MM.1S (cell line): Measurements from ENCODE around the gene TRPC6.

Experiments used
- DNase-seq: peaks from one replicate; pipeline ENCODE4 v3.0.0-alpha.2; 2015
- H2AFZ ChIP-seq: fragments of 300-600 bp; sonication (generic); 2 replicates; pipeline ENCODE4 v1.6.0; 2016; ENCODE audit warnings: antibody characterized with exemption, low read length
- H3F3A ChIP-seq: fragments of 300-600 bp; sonication (generic); 2 replicates; pipeline ENCODE4 v1.6.1; 2016; ENCODE audit warnings: mild to moderate bottlenecking, antibody characterized with exemption, low read length, moderate library complexity, mixed read lengths; ENCODE audit not compliant: insufficient read depth
- H3K27ac ChIP-seq: fragments of 300-600 bp; sonication (generic); 2 replicates; pipeline ENCODE4 v1.5.1; 2016; ENCODE audit warnings: mild to moderate bottlenecking, low read length
- H3K27me3 ChIP-seq: fragments of 300-600 bp; sonication (generic); replicated peaks from 2 replicates; pipeline ENCODE4 v1.6.0; 2016; ENCODE audit warnings: low read length; ENCODE audit not compliant: insufficient read depth
- H3K36me3 ChIP-seq: fragments of 300-600 bp; sonication (generic); replicated peaks from 2 replicates; pipeline ENCODE4 v1.6.1; 2016; ENCODE audit warnings: mild to moderate bottlenecking, low read length, mixed read lengths; ENCODE audit not compliant: insufficient read depth
- H3K4me1 ChIP-seq: fragments of 300-600 bp; sonication (generic); 2 replicates; pipeline ENCODE4 v1.6.1; 2016; ENCODE audit warnings: low read length, mixed read lengths
- H3K4me2 ChIP-seq: fragments of 300-600 bp; sonication (generic); 2 replicates; pipeline ENCODE4 v1.6.0; 2016; ENCODE audit warnings: low read depth, low read length
- H3K4me3 ChIP-seq: fragments of 300-600 bp; sonication (generic); 2 replicates; pipeline ENCODE4 v1.5.1; 2016; ENCODE audit warnings: low read length, mixed read lengths
- H3K79me2 ChIP-seq: fragments of 300-600 bp; sonication (generic); 2 replicates; pipeline ENCODE4 v1.6.1; 2016; ENCODE audit warnings: mixed run types, low read length, mixed read lengths
- H3K9ac ChIP-seq: fragments of 300-600 bp; sonication (generic); 2 replicates; pipeline ENCODE4 v1.6.1; 2016; ENCODE audit warnings: low read length, mixed read lengths
- H3K9me2 ChIP-seq: fragments of 300-600 bp; sonication (generic); replicated peaks from 2 replicates; pipeline ENCODE4 v1.6.1; 2016; ENCODE audit warnings: mild to moderate bottlenecking, low read length, mixed read lengths; ENCODE audit not compliant: insufficient read depth
- H3K9me3 ChIP-seq: fragments of 300-600 bp; sonication (generic); replicated peaks from 2 replicates; pipeline ENCODE4 v1.6.1; 2016; ENCODE audit warnings: mild to moderate bottlenecking, low read length, mixed read lengths; ENCODE audit not compliant: insufficient read depth
- H4K20me1 ChIP-seq: fragments of 300-600 bp; sonication (generic); 2 replicates; pipeline ENCODE4 v1.6.1; 2016; ENCODE audit warnings: mild to moderate bottlenecking, low read length, moderate library complexity, mixed read lengths; ENCODE audit not compliant: insufficient read depth
- CTCF ChIP-seq: fragments of 300-600 bp; sonication (generic); IDR thresholded peaks from 2 replicates; pipeline ENCODE4 v1.5.1; 2016; ENCODE audit warnings: antibody characterized with exemption, low read length, mixed read lengths
- EZH2 ChIP-seq: fragments of 300-600 bp; sonication (generic); optimal IDR thresholded peaks from 2 replicates; pipeline ENCODE3; 2017; ENCODE audit warnings: low read depth, mild to moderate bottlenecking, antibody characterized with exemption, low read length, mixed read lengths
- EZH2phosphoT487 ChIP-seq: fragments of 300-600 bp; sonication (generic); IDR thresholded peaks from 2 replicates; pipeline ENCODE4 v1.6.1; 2018; ENCODE audit warnings: antibody characterized with exemption, low read length

The TRPC6 gene

GRCh38 chr11:101553891-101554292 is 29.9 kb downstream of the TRPC6 start:
- no peaks in the 10 kb centered on the region for H3F3A ChIP-seq
- peak; percentile 56 for DNase-seq
- H2AFZ ChIP-seq: no peak overlapping the region
- H3K9me2 ChIP-seq: no peaks in the 10 kb centered on the region
- TF ChIP-seq CTCF (no peak), EZH2phosphoT487 (no peak), EZH2 (no peak)
- no peaks in the 10 kb centered on the region for H3K79me2 ChIP-seq
- peaks cover 4% of the 10 kb centered on the region; the same call in 1 of the 2 replicates for H3K4me1 ChIP-seq
- no peaks in the 10 kb centered on the region for H3K9me3 ChIP-seq
- no peaks in the 10 kb centered on the region for H3K36me3 ChIP-seq
- peaks cover 9% of the 10 kb centered on the region; the same call in 1 of the 2 replicates for H3K27me3 ChIP-seq
- no peak overlapping the region for H3K4me3 ChIP-seq
- no peak overlapping the region for H3K27ac ChIP-seq
- no peak overlapping the region for H3K9ac ChIP-seq
- no peak overlapping the region for H3K4me2 ChIP-seq
- H4K20me1 ChIP-seq: no peaks in the 10 kb centered on the region

GRCh38 chr11:101552888-101553287 is 30.9 kb downstream of the TRPC6 start:
- TF ChIP-seq EZH2phosphoT487 (no peak), CTCF (no peak), EZH2 (no peak)
- Histone ChIP-seq H3K4me3 (no peak overlapping the region), H3K79me2 (no peaks in the 10 kb centered on the region), H3K9me3 (no peaks in the 10 kb centered on the region), H3K9ac (no peak overlapping the region), H3K36me3 (no peaks in the 10 kb centered on the region), H3K9me2 (no peaks in the 10 kb centered on the region), H3K27me3 (peaks cover 9% of the 10 kb centered on the region; the same call in 1 of the 2 replicates), H3K4me1 (peaks cover 4% of the 10 kb centered on the region; the same call in 1 of the 2 replicates), H3K4me2 (no peak overlapping the region), H3K27ac (no peak overlapping the region), H4K20me1 (no peaks in the 10 kb centered on the region), H2AFZ (no peak overlapping the region), H3F3A (no peaks in the 10 kb centered on the region)
- no peak for DNase-seq

GRCh38 chr11:101528541-101528940 is 55.3 kb downstream of the TRPC6 start:
- Histone ChIP-seq H3K36me3 (no peaks in the 10 kb centered on the region), H4K20me1 (no peaks in the 10 kb centered on the region), H3K79me2 (no peaks in the 10 kb centered on the region), H3K4me2 (no peak overlapping the region), H3K27ac (no peak overlapping the region), H3K27me3 (no peaks in the 10 kb centered on the region), H3K9me3 (no peaks in the 10 kb centered on the region), H3K4me1 (no peaks in the 10 kb centered on the region), H2AFZ (no peak overlapping the region), H3K4me3 (no peak overlapping the region), H3K9me2 (no peaks in the 10 kb centered on the region), H3F3A (no peaks in the 10 kb centered on the region), H3K9ac (no peak overlapping the region)
- TF ChIP-seq EZH2 (no peak), EZH2phosphoT487 (no peak), CTCF (no peak)
- no peak for DNase-seq
